IgD-negative memory B cell (primary cell): Measurements from ENCODE around the gene TRIM10. TPM values are rescaled to one million over a fixed set of nuclear protein-coding genes. Genes with fewer than 3 reads are reported as not detected.
A peak's percentile ranks its signal among the peaks of the same experiment; 100 is the strongest.

ENCODE experiments used
- H3K27ac Mint-ChIP-seq, 3 donors: one replicate each; pipeline ENCODE4 v1.8.0; 2020 to 2022; ENCODE audit warnings: mild to moderate bottlenecking in 3 of 3, mixed read lengths in 3 of 3, moderate library complexity in 1 of 3
- H3K27me3 Mint-ChIP-seq: one replicate; pipeline ENCODE4 v1.8.0; 2021; ENCODE audit warnings: mixed read lengths
- H3K36me3 Mint-ChIP-seq: one replicate; pipeline ENCODE4 v1.8.0; 2020; ENCODE audit warnings: mild to moderate bottlenecking, mixed read lengths
- H3K4me1 Mint-ChIP-seq, 3 donors: one replicate each; pipeline ENCODE4 v1.8.0; 2020 to 2022; ENCODE audit warnings: mixed read lengths in 3 of 3, mild to moderate bottlenecking in 1 of 3
- H3K4me3 Mint-ChIP-seq, 4 donors: one replicate each; pipeline ENCODE4 v1.8.0; 2020 to 2022; ENCODE audit warnings: mild to moderate bottlenecking in 4 of 4, mixed read lengths in 4 of 4, moderate library complexity in 3 of 4
- H3K9me3 Mint-ChIP-seq, 3 donors: one replicate each; pipeline ENCODE4 v1.8.0; 2020 to 2021; ENCODE audit warnings: mixed read lengths in 3 of 3, mild to moderate bottlenecking in 1 of 3
- polyA plus RNA-seq: library from polyadenylated mRNA; unstranded; fragments of 300-500 nt; fragmentation: Illumina TruSeq; gene quantifications from one replicate; pipeline ENCODE4 v1.2.3, GENCODE V29; 2021

The TRIM10 gene
- polyA plus RNA-seq, 1 donor from 2014 or later = not detected

DNA sequence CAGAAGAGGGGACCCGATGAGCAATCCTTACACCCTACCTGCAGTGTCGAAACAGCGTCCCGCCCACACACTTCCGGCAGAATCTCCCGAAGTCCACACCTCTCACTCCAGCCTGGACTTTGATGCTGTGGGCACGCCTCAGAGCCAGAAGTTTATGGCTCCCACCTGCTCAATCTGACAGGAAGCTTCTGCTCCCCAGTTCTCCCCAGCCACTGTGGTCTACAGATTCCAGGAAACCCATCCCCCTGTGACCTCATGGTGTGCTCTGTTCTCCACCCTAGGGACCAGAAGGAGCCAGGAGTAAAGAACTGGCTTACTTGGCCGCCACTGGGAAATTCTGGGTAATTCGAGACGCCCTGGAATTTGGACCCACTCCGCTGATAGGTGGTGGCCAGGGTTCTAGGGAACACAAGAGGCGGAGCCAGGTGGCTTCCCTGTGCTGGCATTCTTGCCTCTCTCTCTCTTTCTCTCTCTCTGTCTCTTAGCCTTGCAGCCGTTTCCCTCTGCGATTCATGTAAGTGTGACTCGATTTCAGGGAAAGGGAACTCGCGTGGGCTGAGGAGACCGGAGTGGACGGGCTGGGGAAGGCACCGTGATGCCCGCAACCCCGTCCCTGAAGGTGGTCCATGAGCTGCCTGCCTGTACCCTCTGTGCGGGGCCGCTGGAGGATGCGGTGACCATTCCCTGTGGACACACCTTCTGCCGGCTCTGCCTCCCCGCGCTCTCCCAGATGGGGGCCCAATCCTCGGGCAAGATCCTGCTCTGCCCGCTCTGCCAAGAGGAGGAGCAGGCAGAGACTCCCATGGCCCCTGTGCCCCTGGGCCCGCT, 2.3 kb upstream of the TRIM10 start, which contains the start of gene TRIM15:
Gene TRIM15, plus strand, starts transcription at position 457 of the 828 bp plus-strand sequence. Its CDS starts 139 bp downstream, at position 596.
- no peaks in the 10 kb centered on the region for H3K36me3 Mint-ChIP-seq
- peaks cover 24% of the 10 kb centered on the region for H3K27me3 Mint-ChIP-seq
- no peaks in the 10 kb centered on the region for H3K9me3 Mint-ChIP-seq
- H3K4me3 Mint-ChIP-seq = peak within 1 kb of the TSS in 1 of 4 donors; percentile 53
- H3K27ac Mint-ChIP-seq = no peak within 1 kb of the TSS
- peaks cover 0 to 6% (median 3%) of the 10 kb centered on the region in 3 donors for H3K4me1 Mint-ChIP-seq

DNA sequence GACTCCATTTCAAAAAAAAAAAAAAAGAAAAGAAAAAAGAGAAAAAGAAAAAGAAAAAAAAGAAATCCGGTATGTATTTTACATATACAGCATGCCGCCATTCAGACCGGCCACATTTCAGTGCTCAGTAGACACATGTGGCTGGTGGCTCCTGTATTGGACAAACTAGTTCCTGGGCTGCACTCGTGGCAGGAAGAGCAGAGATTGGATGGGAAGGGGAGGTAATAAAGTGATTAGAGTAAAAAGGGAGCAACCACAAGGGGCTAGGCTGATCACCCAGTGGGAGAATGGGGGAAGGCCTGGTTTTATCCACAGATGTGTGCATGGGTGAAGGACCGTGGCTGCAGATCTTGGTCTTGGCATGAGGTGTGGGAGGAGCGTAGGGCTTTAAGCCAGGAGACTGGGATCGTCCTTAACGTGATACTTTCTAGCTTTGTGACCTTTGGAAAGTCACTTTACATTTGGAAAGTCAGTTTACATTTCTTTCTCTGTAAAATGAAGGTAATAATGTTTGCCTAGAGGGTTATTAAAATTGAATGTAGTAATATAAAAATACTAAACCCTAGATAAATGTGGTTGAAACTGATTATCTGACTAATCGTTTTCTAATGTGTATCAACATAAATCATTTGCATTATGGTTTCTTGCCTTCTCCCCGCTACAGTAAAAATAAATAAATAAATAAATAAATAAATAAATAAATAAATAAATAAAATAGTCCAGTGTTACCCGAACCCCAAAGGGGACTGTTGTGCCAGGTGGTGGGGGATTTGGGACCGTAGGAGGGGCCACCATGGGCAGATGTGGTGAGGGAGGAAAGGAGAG, 1.5 kb upstream of the TRIM10 start:
- Mint-ChIP-seq H3K36me3 (peaks cover 2% of the 10 kb centered on the region), H3K4me1 (peaks cover 1 to 6% (median 3%) of the 10 kb centered on the region in 3 donors), H3K27ac (no peak overlapping the region), H3K9me3 (no peaks in the 10 kb centered on the region), H3K27me3 (peaks cover 20% of the 10 kb centered on the region), H3K4me3 (no peak overlapping the region)

DNA sequence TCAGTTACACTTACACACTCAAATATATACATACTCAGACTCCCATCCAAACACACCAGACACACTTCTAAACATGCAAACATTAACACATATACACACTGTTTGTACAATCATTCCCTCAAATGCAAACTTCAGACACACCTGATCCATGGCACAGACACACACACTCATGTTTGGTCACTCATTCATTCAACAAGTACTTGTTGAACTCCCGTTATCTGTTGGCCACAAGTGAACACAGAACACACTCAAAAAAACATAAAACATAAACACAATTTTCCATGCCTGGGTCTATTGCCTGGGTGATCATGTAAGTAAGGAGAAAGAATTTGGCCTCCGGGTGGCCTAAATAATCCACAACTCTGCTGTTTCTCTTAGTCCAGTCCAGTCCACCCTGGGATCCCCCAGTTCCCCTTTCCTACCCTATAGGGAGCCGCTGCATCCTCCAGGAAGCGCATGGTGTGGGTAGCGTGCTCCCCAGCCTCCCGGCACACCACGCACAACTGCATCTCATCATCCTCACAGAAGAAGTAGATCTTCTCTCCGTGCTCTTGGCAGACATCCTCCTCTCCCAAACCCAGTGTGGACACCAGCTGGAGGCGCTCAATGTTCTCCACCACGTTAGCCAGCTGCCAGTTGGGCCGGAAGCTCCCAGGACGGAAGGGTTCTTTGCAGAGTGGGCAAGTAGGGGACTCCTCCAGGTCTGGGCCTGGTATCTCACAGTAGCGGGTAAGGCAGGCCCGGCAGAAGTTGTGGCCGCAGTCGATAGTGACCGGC, 815 bp downstream of the TRIM10 start:
- Mint-ChIP-seq H3K27ac (no peak overlapping the region), H3K9me3 (no peaks in the 10 kb centered on the region), H3K27me3 (peaks cover 11% of the 10 kb centered on the region)

DNA sequence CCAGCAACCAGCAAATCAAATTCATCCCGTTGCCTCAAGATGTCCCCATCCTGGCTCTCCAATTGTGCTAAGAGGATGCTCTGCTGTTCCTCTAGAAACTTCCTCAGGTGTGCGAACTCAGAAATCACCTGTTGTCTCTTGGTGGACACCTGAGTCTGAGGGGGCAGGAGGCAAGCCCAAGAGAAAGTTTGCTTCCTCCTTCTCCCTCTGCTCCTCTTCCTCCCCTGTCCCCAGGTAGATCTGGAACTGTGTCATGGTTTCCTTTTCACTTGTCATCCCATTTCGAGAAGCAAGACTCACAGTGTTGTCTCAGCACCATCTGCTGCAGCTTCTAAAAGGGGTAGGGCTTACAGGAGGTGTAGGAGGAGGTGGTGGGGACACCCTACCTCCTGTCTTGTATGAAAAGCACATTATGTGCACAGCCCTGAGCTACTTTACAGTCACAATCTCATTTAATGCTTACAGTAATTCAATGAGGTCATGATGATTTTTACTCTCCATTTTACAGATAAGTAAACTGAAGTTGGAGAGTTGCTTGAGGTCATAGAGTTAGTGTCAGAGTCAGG, 2.5 kb downstream of the TRIM10 start:
- no peak overlapping the region for H3K4me3 Mint-ChIP-seq
- no peak overlapping the region for H3K27ac Mint-ChIP-seq
- peaks cover 12% of the 10 kb centered on the region for H3K27me3 Mint-ChIP-seq
- H3K4me1 Mint-ChIP-seq = peaks cover 0 to 3% (median 1%) of the 10 kb centered on the region in 3 donors
- H3K9me3 Mint-ChIP-seq = no peaks in the 10 kb centered on the region
- H3K36me3 Mint-ChIP-seq = peaks cover 2% of the 10 kb centered on the region

More for the DNA sequence above, 815 bp downstream of the TRIM10 start:
- H3K36me3 Mint-ChIP-seq = peaks cover 2% of the 10 kb centered on the region
- peak overlapping the region in 1 of 4 donors; percentile 57 for H3K4me3 Mint-ChIP-seq
- peaks cover 0 to 3% (median 1%) of the 10 kb centered on the region in 3 donors for H3K4me1 Mint-ChIP-seq

DNA sequence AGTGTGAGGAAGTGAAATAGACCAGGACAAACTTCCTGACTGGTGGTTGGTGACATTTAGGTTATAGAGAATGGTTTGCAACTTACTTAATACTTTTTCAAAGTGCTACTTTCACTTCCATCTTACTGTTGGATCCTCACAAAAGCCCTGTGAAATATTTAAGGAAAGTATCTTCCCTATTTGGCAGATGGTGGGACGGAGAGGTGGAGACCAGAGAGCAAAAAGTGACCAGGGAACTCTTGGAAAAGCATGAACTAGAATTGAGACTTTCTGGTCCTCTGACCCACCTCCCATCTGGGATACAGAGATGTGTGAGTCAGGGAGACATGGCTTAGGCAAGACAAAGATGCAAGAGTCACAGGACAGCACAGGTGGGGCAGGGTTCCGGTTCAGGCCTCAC, 3.0 kb downstream of the TRIM10 start:
- Mint-ChIP-seq H3K27ac (no peak overlapping the region), H3K4me3 (no peak overlapping the region), H3K4me1 (peaks cover 0 to 3% (median 1%) of the 10 kb centered on the region in 3 donors), H3K9me3 (no peaks in the 10 kb centered on the region), H3K27me3 (peaks cover 12% of the 10 kb centered on the region), H3K36me3 (peaks cover 2% of the 10 kb centered on the region)

DNA sequence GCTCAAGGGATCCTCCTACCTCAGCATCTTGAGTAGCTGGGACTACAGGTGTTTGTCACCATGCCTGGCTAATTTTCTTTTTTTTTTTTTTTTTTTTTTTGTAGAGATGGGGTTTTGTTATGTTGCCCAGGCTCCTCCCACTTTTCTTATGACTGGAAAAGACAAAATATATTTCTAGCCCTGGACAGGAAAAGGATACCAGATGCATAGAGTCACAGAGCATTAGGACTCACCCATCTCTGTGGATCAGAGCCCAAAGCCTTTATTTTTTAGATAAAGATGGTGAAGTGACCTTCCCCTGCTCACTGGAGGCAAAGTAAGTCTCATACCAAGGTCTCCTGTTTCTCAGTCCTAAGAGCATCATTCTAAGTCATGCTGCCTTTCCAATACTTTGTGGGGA, 3.4 kb downstream of the TRIM10 start:
- Mint-ChIP-seq H3K27me3 (peaks cover 15% of the 10 kb centered on the region), H3K9me3 (no peaks in the 10 kb centered on the region), H3K27ac (no peak overlapping the region), H3K36me3 (peaks cover 2% of the 10 kb centered on the region), H3K4me3 (no peak overlapping the region), H3K4me1 (peaks cover 0 to 3% (median 1%) of the 10 kb centered on the region in 3 donors)

DNA sequence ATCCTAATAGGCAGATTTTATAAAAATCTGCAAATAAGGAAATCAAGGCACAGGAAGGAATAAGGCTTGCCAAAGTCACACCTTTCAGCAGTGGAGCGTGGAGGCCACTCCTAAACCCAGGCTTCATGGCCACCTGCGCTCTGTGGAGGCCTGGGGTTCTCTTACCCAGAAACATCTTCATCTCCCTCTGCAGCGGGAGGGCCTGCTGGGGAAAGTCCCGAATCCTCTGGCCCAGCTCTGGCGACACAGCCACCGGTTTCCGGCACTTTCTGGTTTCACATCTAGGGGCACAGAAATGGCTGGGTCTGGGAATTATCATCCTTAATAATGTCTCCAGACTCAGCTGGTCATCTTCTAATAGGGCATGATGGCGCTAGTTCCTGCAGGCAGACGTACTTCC, 4.2 kb downstream of the TRIM10 start:
- peaks cover 0 to 3% (median 0%) of the 10 kb centered on the region in 3 donors for H3K4me1 Mint-ChIP-seq
- H3K27me3 Mint-ChIP-seq = peaks cover 15% of the 10 kb centered on the region
- peaks cover 2% of the 10 kb centered on the region for H3K36me3 Mint-ChIP-seq
- H3K27ac Mint-ChIP-seq = no peak overlapping the region
- H3K4me3 Mint-ChIP-seq = no peak overlapping the region
- H3K9me3 Mint-ChIP-seq = no peaks in the 10 kb centered on the region

DNA sequence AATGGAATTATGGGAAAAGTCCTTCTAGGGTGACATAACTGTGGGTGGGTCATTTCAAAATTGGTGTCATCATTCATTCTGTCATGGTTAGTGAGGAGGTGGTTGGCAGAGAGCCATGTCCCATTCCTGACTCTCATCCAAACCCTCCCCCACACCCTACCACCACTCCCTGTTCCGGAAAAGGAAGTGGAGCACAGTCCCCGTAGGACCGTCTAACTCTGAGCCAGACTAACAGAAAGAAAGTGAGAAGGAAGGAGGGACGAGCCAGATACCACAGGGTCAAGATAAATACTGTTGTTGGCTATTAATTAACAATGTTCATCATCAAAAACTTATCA, 4.8 kb downstream of the TRIM10 start:
- H3K27me3 Mint-ChIP-seq = peaks cover 16% of the 10 kb centered on the region
- no peak overlapping the region for H3K27ac Mint-ChIP-seq
- H3K36me3 Mint-ChIP-seq = peaks cover 2% of the 10 kb centered on the region
- no peaks in the 10 kb centered on the region for H3K9me3 Mint-ChIP-seq
- peak overlapping the region in 1 of 4 donors; percentile 61 for H3K4me3 Mint-ChIP-seq
- peaks cover 0 to 4% (median 0%) of the 10 kb centered on the region in 3 donors for H3K4me1 Mint-ChIP-seq

DNA sequence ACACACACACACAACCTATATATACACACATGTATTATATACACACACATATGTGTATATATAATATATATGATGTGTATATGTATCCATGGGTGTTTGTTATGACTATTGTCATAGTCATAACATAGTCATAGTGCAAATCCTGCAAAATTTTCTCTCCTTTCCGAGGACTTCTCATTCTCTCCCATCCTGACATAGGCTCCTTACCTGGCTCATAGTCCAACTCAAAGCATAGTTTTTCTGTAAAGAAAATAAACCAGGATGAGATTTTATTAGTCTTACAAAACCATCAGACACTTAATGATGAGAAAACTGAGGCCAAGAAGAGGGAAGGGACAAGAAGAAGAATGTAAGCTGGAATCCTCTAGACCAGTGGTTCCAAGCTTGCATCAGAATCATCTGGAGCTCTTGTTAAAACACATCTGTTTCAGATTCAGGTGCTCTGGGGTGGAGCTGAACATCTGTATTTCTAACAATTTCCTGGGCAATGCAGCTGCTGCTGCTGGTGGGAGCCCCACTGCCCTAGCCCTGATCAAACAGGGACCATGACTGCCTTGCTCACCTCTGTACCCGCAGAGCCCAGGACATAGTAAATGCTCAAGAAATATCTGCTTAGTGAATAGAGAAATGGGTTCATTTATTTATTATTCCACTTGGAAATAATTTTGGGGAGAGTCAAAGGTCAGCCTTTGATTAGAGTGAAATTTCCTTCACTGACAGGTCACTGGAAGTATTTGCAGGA, 5.3 kb downstream of the TRIM10 start:
- H3K9me3 Mint-ChIP-seq = no peaks in the 10 kb centered on the region
- H3K27me3 Mint-ChIP-seq = peaks cover 16% of the 10 kb centered on the region
- no peak overlapping the region for H3K27ac Mint-ChIP-seq
- H3K4me3 Mint-ChIP-seq = no peak overlapping the region
- peaks cover 0 to 4% (median 0%) of the 10 kb centered on the region in 3 donors for H3K4me1 Mint-ChIP-seq
- peaks cover 2% of the 10 kb centered on the region for H3K36me3 Mint-ChIP-seq

DNA sequence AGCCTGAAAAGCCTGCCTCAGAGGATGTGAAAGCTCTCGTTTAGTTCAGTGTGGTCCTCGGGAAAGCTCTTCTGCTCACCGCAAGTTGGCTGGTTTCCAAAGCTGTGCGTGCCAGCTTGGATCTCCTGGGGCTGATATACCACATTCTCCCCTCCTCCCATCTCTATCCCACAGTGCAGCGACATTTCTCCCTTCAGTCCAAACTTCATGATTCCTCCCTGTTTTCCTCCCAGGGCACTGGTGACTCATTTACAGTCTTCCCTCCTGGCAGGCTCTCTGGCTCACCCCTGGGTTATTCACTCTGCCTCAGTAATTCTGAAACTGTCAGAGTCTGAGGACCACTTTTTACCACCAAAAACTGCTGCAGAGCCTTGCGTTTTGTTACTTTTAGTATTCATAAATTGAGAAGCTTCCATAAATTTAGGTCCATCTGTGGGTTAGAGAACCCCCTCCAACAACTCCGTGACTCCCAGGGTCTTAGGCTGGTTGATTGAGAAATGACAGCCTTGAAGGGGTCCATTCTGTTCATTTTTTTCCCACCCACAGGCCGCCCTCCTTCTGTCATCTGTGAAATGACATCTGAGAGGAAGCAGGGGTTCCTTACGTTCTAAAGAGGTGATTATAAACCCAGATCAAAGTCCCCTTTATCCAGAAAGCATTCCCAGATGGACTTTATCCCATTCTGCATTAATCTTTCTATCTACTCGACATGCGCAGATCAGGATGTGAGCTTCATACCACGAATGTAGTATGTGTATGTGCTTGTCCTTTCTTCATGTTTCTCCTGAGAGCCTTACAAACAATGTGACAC, 6.1 kb downstream of the TRIM10 start:
- Mint-ChIP-seq H3K27ac (no peak overlapping the region), H3K4me3 (peak overlapping the region in 1 of 4 donors; percentile 15), H3K4me1 (peaks cover 0 to 4% (median 0%) of the 10 kb centered on the region in 3 donors), H3K36me3 (peaks cover 2% of the 10 kb centered on the region), H3K9me3 (no peaks in the 10 kb centered on the region), H3K27me3 (peaks cover 14% of the 10 kb centered on the region)

DNA sequence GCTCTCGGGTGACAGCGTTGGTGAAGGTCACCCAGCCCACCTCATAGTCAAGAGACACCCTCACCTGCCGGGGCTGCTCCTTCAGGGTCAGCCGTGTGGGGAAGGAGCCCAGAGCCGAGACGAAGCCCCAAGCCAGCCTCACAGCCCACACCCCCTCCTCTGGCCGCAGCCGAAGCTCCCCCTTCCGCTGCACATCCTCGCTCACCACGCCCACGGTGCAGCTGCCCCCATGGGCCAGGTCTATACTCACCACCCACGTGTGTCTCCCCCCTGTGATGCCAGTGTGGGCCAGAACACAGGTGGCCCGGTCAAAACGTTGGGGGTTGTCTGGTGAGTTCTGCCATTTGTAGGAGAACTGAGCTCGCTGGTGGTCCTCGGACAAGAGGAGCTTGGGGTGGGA, 7.0 kb downstream of the TRIM10 start:
- no peak overlapping the region for H3K4me3 Mint-ChIP-seq
- H3K9me3 Mint-ChIP-seq = no peaks in the 10 kb centered on the region
- no peak overlapping the region for H3K27ac Mint-ChIP-seq
- peaks cover 0 to 6% (median 0%) of the 10 kb centered on the region in 3 donors for H3K4me1 Mint-ChIP-seq
- H3K27me3 Mint-ChIP-seq = peaks cover 15% of the 10 kb centered on the region
- H3K36me3 Mint-ChIP-seq = peaks cover 3% of the 10 kb centered on the region

DNA sequence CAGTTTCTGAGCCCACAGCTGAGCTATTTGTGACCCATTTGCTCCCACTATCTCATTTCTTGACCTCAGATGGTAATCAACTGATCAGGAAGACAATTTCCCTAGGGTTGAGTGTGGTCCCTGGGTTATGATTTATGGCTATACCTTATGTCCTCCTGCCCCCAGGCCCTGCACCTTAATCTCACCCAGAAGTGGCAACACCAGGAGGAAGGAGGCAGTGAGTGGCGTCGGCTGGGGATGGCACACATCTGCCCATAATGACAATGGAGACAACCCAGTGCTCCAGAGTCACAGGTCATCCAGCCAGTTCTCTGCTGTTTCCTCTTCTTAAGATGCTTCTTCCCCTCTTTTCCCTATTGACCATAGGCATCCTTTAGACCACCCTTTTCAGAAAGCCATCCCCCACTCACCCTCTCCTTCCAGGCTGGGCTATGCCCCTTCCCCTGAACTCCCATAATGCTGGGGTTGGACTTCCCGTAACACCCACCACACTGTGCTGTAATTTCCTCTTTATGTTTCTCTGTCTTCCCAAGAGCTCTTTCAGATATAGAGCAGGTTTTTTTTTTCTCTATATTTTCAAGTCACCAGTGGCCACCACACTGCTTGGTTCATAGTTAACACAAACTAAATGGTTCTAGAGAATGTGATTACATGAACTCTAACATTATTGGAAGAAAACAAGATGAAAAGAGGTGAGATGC, 8.0 kb downstream of the TRIM10 start:
- peaks cover 3% of the 10 kb centered on the region for H3K36me3 Mint-ChIP-seq
- no peak overlapping the region for H3K27ac Mint-ChIP-seq
- H3K4me1 Mint-ChIP-seq = peaks cover 0 to 6% (median 0%) of the 10 kb centered on the region in 3 donors
- peaks cover 18% of the 10 kb centered on the region for H3K27me3 Mint-ChIP-seq
- no peaks in the 10 kb centered on the region for H3K9me3 Mint-ChIP-seq
- H3K4me3 Mint-ChIP-seq = no peak overlapping the region
